Lung microvascular endothelial cell (primary cell): Measurements from ENCODE around the gene CLDND1. TPM values are rescaled to one million over a fixed set of nuclear protein-coding genes. Genes with fewer than 3 reads are reported as not detected.

ENCODE experiments used
- DNase-seq, 2 donors: peaks; one replicate each; pipeline versions ENCODE4 v3.0.0 to v3.0.0-alpha.2; 2010; ENCODE audit warnings: low read depth in 2 of 2
- total RNA-seq: library from RNA; depleted of rRNA; stranded (reverse); fragments of >200 nt; gene quantifications from 2 replicates; pipeline ENCODE4 v1.2.1, GENCODE V29; 2014

CLDND1 gene
- total RNA-seq, 1 donor from 2014 or later, result 141 TPM

GRCh38 chr3:98551754-98552153 is 29.1 kb upstream of the CLDND1 start:
- no peak for DNase-seq

GRCh38 chr3:98551236-98551635 is 28.5 kb upstream of the CLDND1 start:
- DNase-seq, result no peak

GRCh38 chr3:98550833-98551232 is 28.1 kb upstream of the CLDND1 start:
- no peak for DNase-seq

DNA sequence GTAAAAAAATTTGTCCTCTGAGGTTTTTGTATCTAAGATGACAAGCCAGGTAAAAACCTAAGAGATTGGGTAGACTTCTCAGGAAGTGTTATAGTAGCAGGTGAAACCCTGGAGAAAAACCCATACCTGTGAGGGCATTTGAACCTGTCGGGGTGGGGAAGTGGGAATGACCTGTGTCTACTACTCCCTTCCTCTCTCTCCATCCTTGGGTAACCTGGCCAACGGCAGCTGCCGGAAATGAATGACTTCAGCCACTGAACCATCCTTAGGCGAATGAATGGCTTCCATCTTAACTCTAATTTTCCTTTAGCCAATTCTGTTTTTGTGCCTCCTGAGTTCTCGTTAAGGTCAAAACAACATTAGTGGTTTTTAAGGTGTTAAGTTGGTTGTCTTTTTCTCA is 25.8 kb upstream of the CLDND1 start:
- no peak for DNase-seq

- no peak for DNase-seq
These were observed 23.2 kb upstream of the CLDND1 start for GRCh38 chr3:98545940-98546339.

DNA sequence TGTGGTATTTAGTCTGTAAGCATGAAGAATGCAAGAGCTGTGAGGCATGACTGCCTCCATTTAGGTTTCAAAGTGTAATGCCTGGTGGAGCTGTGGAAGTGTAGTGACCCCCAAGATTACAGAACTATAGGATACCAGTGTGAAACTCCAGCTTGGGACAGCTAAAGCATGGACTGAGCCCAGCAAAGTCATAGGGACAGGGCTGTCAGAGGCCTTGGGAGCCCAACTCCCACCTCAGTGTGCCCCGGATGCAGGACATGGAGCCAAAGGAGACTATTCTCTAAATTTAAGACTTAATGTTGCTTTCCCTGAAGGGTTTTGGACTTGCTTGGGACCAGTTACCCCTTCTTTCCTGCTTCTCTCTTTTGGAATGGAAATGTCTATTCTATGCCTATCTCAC is 19.9 kb upstream of the CLDND1 start:
- DNase-seq, result no peak

GRCh38 chr3:98541695-98542094 is 19.0 kb upstream of the CLDND1 start:
- no peak for DNase-seq

DNA sequence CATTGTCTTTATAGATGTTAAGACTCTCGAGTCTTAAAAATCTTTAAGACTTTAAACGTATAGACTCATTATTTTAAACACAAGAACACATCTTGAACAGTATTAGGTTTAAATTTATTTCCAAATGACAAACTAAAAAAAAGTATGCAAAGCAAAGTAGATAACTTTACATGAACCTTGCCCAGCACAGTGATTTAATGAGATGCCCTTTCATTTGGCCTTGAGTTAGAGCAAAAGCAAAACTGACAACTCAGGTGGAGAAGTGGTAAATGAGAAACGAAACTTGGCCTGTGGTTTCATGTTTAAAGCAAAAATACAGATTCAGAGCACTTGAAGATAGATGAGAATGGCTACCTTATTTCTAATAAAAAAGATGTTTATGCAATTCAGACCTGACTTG is 17.6 kb upstream of the CLDND1 start:
- no peak for DNase-seq

DNA sequence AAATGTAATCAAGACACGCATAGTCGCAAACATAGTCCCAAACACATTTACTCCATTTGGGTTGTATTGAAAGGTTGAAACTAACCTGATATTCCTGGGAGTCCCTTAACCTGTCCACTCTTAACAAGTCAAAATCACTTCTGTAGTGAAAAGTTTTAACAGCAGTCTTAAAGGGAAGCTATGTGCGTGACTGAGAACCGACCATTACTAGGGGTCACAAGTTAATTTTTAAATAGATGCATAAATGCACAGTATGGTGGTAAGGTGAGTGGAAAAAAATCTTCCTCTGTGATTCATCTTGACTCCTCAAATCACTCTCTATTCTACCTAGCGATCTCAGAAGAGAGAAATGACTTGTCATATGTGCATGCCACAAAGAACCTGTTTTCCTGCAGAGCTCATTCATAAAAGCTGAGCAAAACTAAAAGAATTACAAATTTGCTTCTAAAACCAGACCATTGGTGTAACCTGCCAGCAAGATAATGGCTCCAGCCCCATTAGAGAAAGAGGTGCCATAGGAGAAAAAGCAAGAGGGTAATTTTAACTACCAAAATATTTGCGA is 13.8 kb upstream of the CLDND1 start:
- DNase-seq, result no peak

DNA sequence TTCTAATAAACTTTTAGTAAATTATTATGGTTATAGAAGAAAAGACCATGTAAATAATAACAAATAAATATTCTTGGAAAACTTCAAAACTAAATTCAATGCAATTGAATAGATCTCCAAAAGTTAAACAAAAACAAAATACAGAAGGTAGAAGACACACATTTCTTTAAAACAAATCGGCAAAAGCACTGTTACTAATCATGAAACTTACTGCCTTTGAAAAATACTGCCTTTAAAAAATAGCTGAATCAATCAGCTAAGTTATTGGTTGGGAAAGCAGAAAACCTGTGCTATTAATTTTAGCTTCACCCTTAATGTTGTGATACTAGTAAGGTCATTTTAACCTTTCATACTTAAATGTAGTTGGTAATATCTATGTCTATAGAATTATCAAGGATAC is 12.0 kb upstream of the CLDND1 start:
- DNase-seq, result no peak

DNA sequence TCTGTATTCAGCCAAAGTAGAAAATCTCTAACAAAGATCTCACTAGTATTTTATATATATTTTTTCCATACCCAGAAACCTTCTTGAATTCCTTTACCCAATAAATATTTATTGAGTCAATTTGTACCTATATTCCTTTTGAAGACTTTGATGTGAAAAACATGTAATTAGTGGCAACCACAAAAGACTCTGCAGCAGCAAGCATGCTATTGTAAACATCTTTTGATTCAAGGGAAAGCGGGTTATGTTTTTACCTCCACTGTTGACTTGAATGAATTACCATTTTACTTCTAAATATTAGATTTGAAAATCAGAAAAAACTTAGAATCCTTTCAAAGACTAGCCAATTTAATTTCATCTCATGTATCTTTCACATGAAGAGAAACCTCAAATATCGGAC is 11.5 kb upstream of the CLDND1 start:
- DNase-seq, result no peak

DNA sequence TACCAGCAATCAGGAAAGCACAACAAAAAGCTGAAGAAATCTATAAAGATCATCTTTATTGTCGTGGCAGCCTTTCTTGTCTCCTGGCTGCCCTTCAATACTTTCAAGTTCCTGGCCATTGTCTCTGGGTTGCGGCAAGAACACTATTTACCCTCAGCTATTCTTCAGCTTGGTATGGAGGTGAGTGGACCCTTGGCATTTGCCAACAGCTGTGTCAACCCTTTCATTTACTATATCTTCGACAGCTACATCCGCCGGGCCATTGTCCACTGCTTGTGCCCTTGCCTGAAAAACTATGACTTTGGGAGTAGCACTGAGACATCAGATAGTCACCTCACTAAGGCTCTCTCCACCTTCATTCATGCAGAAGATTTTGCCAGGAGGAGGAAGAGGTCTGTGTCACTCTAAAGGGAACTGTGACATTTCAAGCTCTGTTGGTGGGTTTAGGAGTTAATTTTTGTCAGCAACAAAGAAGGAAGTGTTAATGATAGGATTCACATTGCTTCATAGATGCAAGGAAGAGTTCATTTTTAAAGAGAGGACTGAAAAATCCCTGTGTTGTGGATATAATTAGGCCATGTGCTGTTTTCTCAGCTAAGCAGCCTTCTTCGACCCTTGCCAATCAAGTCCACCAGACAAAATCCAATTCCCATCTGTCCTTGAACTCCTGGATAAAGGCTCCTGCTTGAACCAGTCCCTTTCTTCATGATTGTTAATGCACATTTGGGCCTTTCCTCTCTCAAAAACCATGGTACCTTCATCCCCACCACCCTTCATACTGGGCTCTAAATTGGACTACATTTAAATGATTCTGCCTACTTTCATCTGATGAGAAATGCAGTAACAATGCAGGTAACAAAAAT is 10.2 kb upstream of the CLDND1 start:
- no peak for DNase-seq

DNA sequence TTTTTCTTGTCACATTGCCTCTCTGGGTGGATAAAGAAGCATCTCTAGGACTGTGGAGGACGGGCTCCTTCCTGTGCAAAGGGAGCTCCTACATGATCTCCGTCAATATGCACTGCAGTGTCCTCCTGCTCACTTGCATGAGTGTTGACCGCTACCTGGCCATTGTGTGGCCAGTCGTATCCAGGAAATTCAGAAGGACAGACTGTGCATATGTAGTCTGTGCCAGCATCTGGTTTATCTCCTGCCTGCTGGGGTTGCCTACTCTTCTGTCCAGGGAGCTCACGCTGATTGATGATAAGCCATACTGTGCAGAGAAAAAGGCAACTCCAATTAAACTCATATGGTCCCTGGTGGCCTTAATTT is 9.6 kb upstream of the CLDND1 start:
- DNase-seq, result no peak

- DNase-seq, result no peak
These were observed 9.0 kb upstream of the CLDND1 start, which contains the start of gene GPR15 for GRCh38 chr3:98531622-98532274. GPR15 (plus strand) TSS chr3:98531978; CDS start chr3:98532034, 56 bp downstream.

- DNase-seq, result no peak
These were observed 8.0 kb upstream of the CLDND1 start for GRCh38 chr3:98530676-98531075.

- DNase-seq, result no peak
These were observed 7.3 kb upstream of the CLDND1 start for GRCh38 chr3:98529856-98530459.

GRCh38 chr3:98528474-98529346 is 6.0 kb upstream of the CLDND1 start:
- DNase-seq, result no peak

DNA sequence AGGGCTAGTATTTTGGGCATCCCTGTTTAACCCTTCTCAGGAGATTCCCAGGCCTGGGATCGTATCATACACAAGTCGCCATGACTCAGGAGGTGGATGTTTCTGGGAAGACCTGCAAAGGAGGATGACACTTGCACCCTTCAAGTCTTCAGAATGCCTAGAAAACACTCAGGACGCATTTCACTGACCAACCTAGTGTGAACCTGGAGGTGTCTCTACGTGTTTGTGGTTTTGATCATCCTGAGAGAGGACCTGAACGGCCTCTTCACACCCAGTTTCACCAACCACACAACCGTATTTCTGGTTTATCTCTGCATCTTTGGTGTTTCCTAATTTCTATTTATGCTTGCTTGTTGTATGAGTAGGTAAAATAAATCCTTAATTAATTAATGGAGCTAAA is 2.8 kb upstream of the CLDND1 start:
- DNase-seq, result no peak

DNA sequence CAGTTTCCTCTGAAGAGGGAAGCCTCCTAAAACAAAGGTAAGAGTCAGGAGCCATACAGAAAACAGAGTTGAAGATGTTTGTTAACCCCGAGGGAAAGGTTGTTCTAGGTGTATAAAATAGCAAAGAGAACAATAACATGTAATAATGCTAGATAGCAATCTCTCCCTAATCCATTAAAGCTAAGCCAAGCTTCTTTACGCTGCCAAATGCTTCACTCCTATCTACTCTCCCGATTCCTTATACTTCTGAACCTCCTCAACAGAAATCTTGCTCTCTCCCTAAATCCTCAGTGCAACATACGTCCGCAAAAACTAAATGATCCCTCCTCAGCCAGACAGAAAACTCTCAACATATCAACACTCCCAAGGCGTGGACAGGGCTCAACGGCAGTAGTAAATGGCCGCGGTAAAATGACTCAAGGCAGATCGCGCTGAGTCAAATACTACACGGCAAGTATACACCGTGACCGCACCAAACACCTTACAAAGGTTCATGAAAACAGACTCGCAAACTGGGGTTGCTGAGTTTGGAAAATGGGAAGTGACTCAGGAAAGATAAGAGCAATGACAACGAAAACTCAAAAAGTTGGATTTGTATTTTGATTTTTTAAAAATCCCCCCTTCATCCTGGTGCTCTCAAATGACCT is 682 bp downstream of the CLDND1 start:
- peak; percentile 53 to 73 for DNase-seq

- no peak for DNase-seq
These were observed 3.4 kb downstream of the CLDND1 start for GRCh38 chr3:98519351-98519750.

GRCh38 chr3:98518816-98519215 is 3.9 kb downstream of the CLDND1 start:
- no peak for DNase-seq
